ENCODE measurements around the gene APBA2. TPM values are rescaled to one million over a fixed set of nuclear protein-coding genes. Genes with fewer than 3 reads are reported as not detected.
A peak's percentile ranks its signal among the peaks of the same experiment; 100 is the strongest.

Gene APBA2
- total RNA-seq, 2 experiments from 2014 or later, result 30.8 to 32.0 TPM

DNA sequence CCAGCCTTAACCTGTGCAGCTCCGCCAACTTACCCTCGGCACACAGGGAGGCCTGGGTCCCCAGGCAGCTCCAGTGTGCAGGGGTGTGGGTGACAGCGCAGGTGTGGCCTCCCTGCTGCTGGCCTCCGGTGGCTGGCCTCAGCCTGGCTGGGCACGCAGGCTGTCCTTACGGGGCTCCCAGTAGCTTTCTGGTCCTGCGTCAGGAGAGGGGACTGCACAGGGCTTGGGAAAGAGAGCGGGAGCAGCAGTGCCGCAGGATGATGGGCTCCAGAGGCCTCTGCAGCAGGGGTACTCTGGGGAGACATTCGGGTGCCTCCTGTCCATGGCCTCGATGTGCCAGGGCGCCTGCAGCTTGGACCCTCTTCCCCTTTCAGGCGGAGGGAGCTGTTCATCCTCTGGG, 9.4 kb downstream of the APBA2 start:
- TF ChIP-seq, protein P1, sequence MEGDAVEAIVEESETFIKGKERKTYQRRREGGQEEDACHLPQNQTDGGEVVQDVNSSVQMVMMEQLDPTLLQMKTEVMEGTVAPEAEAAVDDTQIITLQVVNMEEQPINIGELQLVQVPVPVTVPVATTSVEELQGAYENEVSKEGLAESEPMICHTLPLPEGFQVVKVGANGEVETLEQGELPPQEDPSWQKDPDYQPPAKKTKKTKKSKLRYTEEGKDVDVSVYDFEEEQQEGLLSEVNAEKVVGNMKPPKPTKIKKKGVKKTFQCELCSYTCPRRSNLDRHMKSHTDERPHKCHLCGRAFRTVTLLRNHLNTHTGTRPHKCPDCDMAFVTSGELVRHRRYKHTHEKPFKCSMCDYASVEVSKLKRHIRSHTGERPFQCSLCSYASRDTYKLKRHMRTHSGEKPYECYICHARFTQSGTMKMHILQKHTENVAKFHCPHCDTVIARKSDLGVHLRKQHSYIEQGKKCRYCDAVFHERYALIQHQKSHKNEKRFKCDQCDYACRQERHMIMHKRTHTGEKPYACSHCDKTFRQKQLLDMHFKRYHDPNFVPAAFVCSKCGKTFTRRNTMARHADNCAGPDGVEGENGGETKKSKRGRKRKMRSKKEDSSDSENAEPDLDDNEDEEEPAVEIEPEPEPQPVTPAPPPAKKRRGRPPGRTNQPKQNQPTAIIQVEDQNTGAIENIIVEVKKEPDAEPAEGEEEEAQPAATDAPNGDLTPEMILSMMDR (IDR thresholded peaks at IDR 0.05), result no peak
- Mint-ChIP-seq H3K4me1 (ENCODE audit: low read depth) (peaks cover 80% of the 10 kb centered on the region), H3K27ac (no peak overlapping the region), H3K27me3 (no peaks in the 10 kb centered on the region), H3K36me3 (ENCODE audit: low read depth) (peaks cover 3% of the 10 kb centered on the region), H3K9me3 (no peaks in the 10 kb centered on the region), H3K4me3 (no peak overlapping the region)
- ChIA-PET CTCF (no interaction called here), POLR2A (no interaction called here)
- ATAC-seq (no peak), DNase-seq (no peak)
- intact Hi-C loops (cut with micrococcal nuclease), result no loop called here

DNA sequence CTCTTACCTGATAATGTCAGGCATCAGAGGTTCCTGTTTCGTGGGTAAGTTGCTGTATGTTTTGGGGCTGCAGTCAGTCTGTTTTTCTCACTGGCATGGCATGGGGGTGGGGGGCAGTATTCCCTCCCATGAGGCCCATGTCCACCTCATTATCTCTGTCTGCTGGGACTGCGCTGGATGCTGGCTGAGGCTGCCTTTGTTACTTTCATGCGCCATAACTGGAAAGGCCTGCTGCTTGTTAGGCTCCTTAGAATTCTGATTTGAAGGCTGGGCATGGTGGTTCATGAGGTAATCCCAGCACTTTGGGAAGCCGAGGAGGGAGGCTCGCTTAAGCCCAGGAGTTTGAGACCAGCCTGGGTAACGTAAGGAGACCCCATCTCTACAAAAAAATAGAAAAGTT, 9.8 kb downstream of the APBA2 start:
- intact Hi-C loops (cut with micrococcal nuclease), result no loop called here
- POLR2A ChIA-PET, result no interaction called here
- peaks cover 3% of the 10 kb centered on the region for H3K36me3 Mint-ChIP-seq (ENCODE audit: low read depth)
- DNase-seq (no peak), ATAC-seq (no peak)
- CTCF ChIA-PET, result no interaction called here
- H3K9me3 Mint-ChIP-seq, result no peaks in the 10 kb centered on the region
- TF ChIP-seq, protein P1 (IDR thresholded peaks at IDR 0.05), result no peak
- peaks cover 80% of the 10 kb centered on the region for H3K4me1 Mint-ChIP-seq (ENCODE audit: low read depth)
- H3K4me3 Mint-ChIP-seq, result no peak overlapping the region
- H3K27ac Mint-ChIP-seq, result peak overlapping the region; percentile 44
- H3K27me3 Mint-ChIP-seq, result no peaks in the 10 kb centered on the region

GRCh38 chr15:28896951-28897350, 11.2 kb downstream of the APBA2 start:
- ATAC-seq, result no peak
- H3K27ac Mint-ChIP-seq, result peak overlapping the region; percentile 57
- peaks cover 3% of the 10 kb centered on the region for H3K36me3 Mint-ChIP-seq (ENCODE audit: low read depth)
- no peaks in the 10 kb centered on the region for H3K9me3 Mint-ChIP-seq
- intact Hi-C loops (cut with micrococcal nuclease), result no loop called here
- ChIA-PET POLR2A (interaction anchor here (1.2 kb wide), 1 partner anchor 10 kb away, joined by 3 read pairs; no protein-coding TSS in a partner anchor), CTCF (no interaction called here)
- TF ChIP-seq, protein P1 (IDR thresholded peaks at IDR 0.05), result no peak
- DNase-seq, result no peak
- H3K4me1 Mint-ChIP-seq (ENCODE audit: low read depth), result peaks cover 75% of the 10 kb centered on the region
- no peaks in the 10 kb centered on the region for H3K27me3 Mint-ChIP-seq
- H3K4me3 Mint-ChIP-seq, result no peak overlapping the region

DNA sequence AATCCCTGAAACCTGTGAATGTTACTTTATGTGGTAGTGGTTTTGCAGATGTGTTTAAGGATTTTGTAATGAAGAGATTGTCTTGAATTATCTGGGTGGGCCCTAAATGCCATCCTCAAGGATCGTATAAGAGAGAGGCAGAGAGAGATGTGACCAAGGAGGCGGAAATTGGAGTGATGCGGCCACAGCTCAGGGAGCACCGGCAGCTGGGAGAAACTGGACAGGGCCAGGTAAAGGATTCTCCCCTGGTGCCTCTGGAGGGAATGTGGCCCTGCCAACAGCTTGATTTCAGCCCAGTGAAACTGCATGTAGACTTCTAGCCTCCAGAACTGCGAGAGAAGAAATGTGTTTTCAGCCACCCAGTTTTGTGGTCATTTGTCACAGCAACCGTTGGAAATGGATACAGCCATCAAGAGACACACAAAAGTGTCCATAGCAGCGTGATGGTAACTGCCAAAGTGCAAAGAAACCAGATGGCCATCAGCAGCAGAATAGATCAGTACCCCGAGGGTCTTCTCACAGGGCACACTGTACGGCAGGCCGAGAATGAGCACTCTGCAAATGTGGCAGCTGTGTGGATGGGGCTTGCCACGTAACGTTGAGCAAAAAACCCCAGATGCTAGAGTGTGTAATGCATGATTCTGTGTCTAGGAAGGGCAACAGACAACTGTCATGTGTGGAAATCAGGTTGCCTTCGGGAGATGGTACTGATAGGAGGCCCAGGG, 12.2 kb downstream of the APBA2 start:
- CTCF ChIA-PET, result interaction anchor here (0.7 to 2.3 kb wide), 2 partner anchors 13 to 24 kb away, joined by 4 to 6 read pairs; no protein-coding TSS in a partner anchor
- no peaks in the 10 kb centered on the region for H3K27me3 Mint-ChIP-seq

More for the DNA sequence above, 12.2 kb downstream of the APBA2 start:
- DNase-seq (no peak), ATAC-seq (no peak)
- no peaks in the 10 kb centered on the region for H3K9me3 Mint-ChIP-seq
- H3K4me1 Mint-ChIP-seq (ENCODE audit: low read depth), result peaks cover 79% of the 10 kb centered on the region
- TF ChIP-seq, protein P1 (IDR thresholded peaks at IDR 0.05), result no peak
- POLR2A ChIA-PET, result interaction anchor here (0.7 to 1.2 kb wide), 3 partner anchors 12 to 495 kb away, joined by 3 read pairs; no protein-coding TSS in a partner anchor
- intact Hi-C loops (cut with micrococcal nuclease), result no loop called here
- no peak overlapping the region for H3K4me3 Mint-ChIP-seq
- H3K36me3 Mint-ChIP-seq (ENCODE audit: low read depth), result peaks cover 3% of the 10 kb centered on the region
- peak overlapping the region; percentile 18 for H3K27ac Mint-ChIP-seq
